G401.6 (cell line): Measurements from ENCODE around the gene TFRC.
"Not testable (repeated sequence)": the region's sequence is repeated elsewhere in the genome, so short reads cannot be mapped to it uniquely, and the experiment has no call there.

Experiments used
- FAIRE-seq: peaks from 2 replicates; lab custom pipeline; 2012; peaks lifted over from hg19 to GRCh38; lab: Jason Lieb, UNC

Gene TFRC

GRCh38 chr3:196004359-196005052 lies 77.4 kb downstream of the TFRC start:
- FAIRE-seq: not testable (repeated sequence)

- no peak for FAIRE-seq
Measured at GRCh38 chr3:196003611-196004010, 78.3 kb downstream of the TFRC start.

- FAIRE-seq: not testable (repeated sequence)
Measured at GRCh38 chr3:196002721-196003120, 79.2 kb downstream of the TFRC start.

- FAIRE-seq: not testable (repeated sequence)
Measured at GRCh38 chr3:196001240-196001639, 80.7 kb downstream of the TFRC start.

- not testable (repeated sequence) for FAIRE-seq
Measured at GRCh38 chr3:196000360-196000950, 81.4 kb downstream of the TFRC start.

GRCh38 chr3:195999896-196000295 lies 82.0 kb downstream of the TFRC start:
- FAIRE-seq: no peak
